ENCODE data around the gene RBM47.

The RBM47 gene

DNA sequence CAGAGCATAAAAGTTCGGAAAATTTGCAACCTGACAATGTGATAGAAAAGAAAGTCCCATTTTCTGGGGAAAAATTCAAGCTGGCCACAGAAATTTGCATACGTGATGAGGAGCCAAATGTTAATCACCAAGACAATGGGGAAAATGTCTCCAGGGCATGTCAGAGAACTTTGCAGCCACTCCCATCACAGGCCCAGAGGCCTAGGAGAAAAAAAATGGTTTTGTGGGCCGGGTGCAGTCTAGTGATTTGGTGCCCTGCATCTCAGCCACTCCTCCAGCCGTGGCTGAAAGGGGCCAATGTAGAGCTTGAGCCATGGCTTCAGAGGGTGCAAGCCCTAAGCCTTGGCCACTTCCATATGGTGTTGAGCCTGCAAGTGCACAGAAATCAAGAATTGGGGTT, 223.3 kb downstream of the RBM47 start:
- Histone ChIP-seq H3K9me3 (ENCODE audit: control insufficient read depth, low read length) (no peaks in the 10 kb centered on the region), H3K4me2 (ENCODE audit: low read length) (no peak overlapping the region), H3K27me3 (ENCODE audit: control insufficient read depth, insufficient read depth, low read length) (no peaks in the 10 kb centered on the region), H3K9ac (no peak overlapping the region), H3K79me2 (no peaks in the 10 kb centered on the region), H3K4me1 (no peaks in the 10 kb centered on the region), H3K36me3 (ENCODE audit: control insufficient read depth, insufficient read depth, low read length) (no peaks in the 10 kb centered on the region), H2AFZ (no peak overlapping the region), H3K27ac (no peak overlapping the region), H3K4me3 (ENCODE audit: low read depth, low read length) (no peak overlapping the region)
- TF ChIP-seq, protein P1, sequence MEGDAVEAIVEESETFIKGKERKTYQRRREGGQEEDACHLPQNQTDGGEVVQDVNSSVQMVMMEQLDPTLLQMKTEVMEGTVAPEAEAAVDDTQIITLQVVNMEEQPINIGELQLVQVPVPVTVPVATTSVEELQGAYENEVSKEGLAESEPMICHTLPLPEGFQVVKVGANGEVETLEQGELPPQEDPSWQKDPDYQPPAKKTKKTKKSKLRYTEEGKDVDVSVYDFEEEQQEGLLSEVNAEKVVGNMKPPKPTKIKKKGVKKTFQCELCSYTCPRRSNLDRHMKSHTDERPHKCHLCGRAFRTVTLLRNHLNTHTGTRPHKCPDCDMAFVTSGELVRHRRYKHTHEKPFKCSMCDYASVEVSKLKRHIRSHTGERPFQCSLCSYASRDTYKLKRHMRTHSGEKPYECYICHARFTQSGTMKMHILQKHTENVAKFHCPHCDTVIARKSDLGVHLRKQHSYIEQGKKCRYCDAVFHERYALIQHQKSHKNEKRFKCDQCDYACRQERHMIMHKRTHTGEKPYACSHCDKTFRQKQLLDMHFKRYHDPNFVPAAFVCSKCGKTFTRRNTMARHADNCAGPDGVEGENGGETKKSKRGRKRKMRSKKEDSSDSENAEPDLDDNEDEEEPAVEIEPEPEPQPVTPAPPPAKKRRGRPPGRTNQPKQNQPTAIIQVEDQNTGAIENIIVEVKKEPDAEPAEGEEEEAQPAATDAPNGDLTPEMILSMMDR (IDR thresholded peaks at IDR 0.05) = no peak

GRCh38 chr4:40405193-40405592, 224.5 kb downstream of the RBM47 start:
- H2AFZ ChIP-seq = no peak overlapping the region
- no peaks in the 10 kb centered on the region for H3K79me2 ChIP-seq
- no peaks in the 10 kb centered on the region for H3K4me1 ChIP-seq
- H3K9me3 ChIP-seq (ENCODE audit: control insufficient read depth, low read length) = no peaks in the 10 kb centered on the region
- H3K4me3 ChIP-seq (ENCODE audit: low read depth, low read length) = no peak overlapping the region
- H3K4me2 ChIP-seq (ENCODE audit: low read length) = no peak overlapping the region
- H3K9ac ChIP-seq = no peak overlapping the region
- H3K27me3 ChIP-seq (ENCODE audit: control insufficient read depth, insufficient read depth, low read length) = no peaks in the 10 kb centered on the region
- H3K27ac ChIP-seq = no peak overlapping the region
- no peaks in the 10 kb centered on the region for H3K36me3 ChIP-seq (ENCODE audit: control insufficient read depth, insufficient read depth, low read length)
- TF ChIP-seq, protein P1 (IDR thresholded peaks at IDR 0.05) = no peak

DNA sequence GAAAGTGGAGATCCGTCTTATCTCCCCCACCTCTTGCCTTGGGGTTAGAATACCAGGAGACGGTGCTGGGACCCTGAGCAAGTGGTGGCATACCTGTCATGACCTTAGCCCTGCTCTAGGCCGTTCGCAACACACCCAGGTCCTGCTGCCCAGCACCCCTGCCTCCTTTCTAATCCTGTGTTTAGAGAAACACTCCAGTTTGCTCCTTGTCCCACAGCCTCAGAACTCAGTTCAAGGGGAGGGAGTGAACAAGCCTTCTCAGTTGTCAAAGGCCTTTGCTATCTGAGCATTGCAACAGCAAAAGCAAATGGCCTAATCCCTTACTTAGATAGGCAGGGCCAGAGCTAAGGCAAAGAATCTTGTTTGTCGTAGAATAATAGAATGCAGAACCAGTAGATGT, 226.6 kb downstream of the RBM47 start:
- Histone ChIP-seq H3K27me3 (ENCODE audit: control insufficient read depth, insufficient read depth, low read length) (no peaks in the 10 kb centered on the region), H3K4me2 (ENCODE audit: low read length) (no peak overlapping the region), H3K4me1 (no peaks in the 10 kb centered on the region), H3K27ac (no peak overlapping the region), H2AFZ (no peak overlapping the region), H3K9ac (no peak overlapping the region), H3K79me2 (no peaks in the 10 kb centered on the region), H3K9me3 (ENCODE audit: control insufficient read depth, low read length) (no peaks in the 10 kb centered on the region), H3K36me3 (ENCODE audit: control insufficient read depth, insufficient read depth, low read length) (no peaks in the 10 kb centered on the region), H3K4me3 (ENCODE audit: low read depth, low read length) (no peak overlapping the region)
- TF ChIP-seq, protein P1 (IDR thresholded peaks at IDR 0.05) = no peak

- no peaks in the 10 kb centered on the region for H3K9me3 ChIP-seq (ENCODE audit: control insufficient read depth, low read length)
- H3K4me1 ChIP-seq = no peaks in the 10 kb centered on the region
- no peak overlapping the region for H3K27ac ChIP-seq
- H3K79me2 ChIP-seq = no peaks in the 10 kb centered on the region
- no peak overlapping the region for H3K9ac ChIP-seq
- H2AFZ ChIP-seq = no peak overlapping the region
- TF ChIP-seq, protein P1 (IDR thresholded peaks at IDR 0.05) = no peak
- no peak overlapping the region for H3K4me2 ChIP-seq (ENCODE audit: low read length)
- H3K27me3 ChIP-seq (ENCODE audit: control insufficient read depth, insufficient read depth, low read length) = no peaks in the 10 kb centered on the region
- H3K36me3 ChIP-seq (ENCODE audit: control insufficient read depth, insufficient read depth, low read length) = no peaks in the 10 kb centered on the region
- H3K4me3 ChIP-seq (ENCODE audit: low read depth, low read length) = no peak overlapping the region
Measured at GRCh38 chr4:40402556-40402955, 227.1 kb downstream of the RBM47 start.

DNA sequence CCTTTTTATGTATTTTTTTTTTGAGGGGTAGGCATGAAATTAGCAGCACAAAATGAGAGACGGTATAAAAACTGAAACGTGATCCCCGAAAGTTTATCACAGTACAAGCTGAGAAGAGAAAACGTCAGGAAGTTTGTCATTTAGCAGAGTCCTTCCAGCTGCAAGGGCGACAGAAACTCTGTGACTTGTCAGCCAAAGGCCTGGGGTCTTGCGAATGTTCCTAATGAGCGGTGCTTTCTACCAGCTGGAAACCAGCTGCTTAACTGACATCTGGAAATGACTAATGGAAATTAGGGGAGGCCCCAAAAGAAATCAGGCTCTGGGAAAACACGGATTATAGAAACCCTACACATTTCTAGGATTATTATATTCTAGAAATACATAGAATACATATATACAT, 228.0 kb downstream of the RBM47 start:
- TF ChIP-seq, protein P1 (IDR thresholded peaks at IDR 0.05) = no peak
- H3K9me3 ChIP-seq (ENCODE audit: control insufficient read depth, low read length) = no peaks in the 10 kb centered on the region
- no peak overlapping the region for H3K4me2 ChIP-seq (ENCODE audit: low read length)
- no peak overlapping the region for H3K4me3 ChIP-seq (ENCODE audit: low read depth, low read length)
- no peaks in the 10 kb centered on the region for H3K36me3 ChIP-seq (ENCODE audit: control insufficient read depth, insufficient read depth, low read length)
- H3K9ac ChIP-seq = no peak overlapping the region
- no peaks in the 10 kb centered on the region for H3K27me3 ChIP-seq (ENCODE audit: control insufficient read depth, insufficient read depth, low read length)
- H3K27ac ChIP-seq = no peak overlapping the region
- no peak overlapping the region for H2AFZ ChIP-seq
- no peaks in the 10 kb centered on the region for H3K4me1 ChIP-seq
- H3K79me2 ChIP-seq = no peaks in the 10 kb centered on the region

Data from parathyroid adenoma (tissue), 2 donors.